K562 (cell line): ENCODE measurements around the gene CNIH3. TPM values are rescaled to one million over a fixed set of nuclear protein-coding genes. Genes with fewer than 3 reads are reported as not detected.

Experiments used
- ATAC-seq: fragments of 200-7000 bp; cut with Tn5 transposase; 3 replicates; pipeline ENCODE4 v1.9.1; 2020; ENCODE audit warnings: moderate library complexity
- BruUV-seq: library from RNA; stranded (reverse); fragments of 400-500 nt; replicated peaks from 2 replicates; lab custom pipeline; 2021; lab: Mats Ljungman, UMichigan
- CTCF ChIA-PET: fragments of 300-600 bp; formaldehyde crosslinking; extraction: SDS; loops from one replicate; lab custom pipeline; 2021; ENCODE audit warnings: low intra/inter-chr PET ratio; lab: Yijun Ruan, JAX
- POLR2A ChIA-PET: fragments of 300-600, 350-650 bp; sonication (Branson Sonifier 250); formaldehyde crosslinking; extraction: SDS; loops from one replicate; lab custom pipeline; 2021; ENCODE audit warnings: antibody characterized with exemption, inconsistent platforms; lab: Yijun Ruan, JAX
- DNase-seq, 4 experiments: peaks; one replicate each; pipeline versions ENCODE4 v3.0.0 to v3.0.0-alpha.2; 2011 to 2018; ENCODE audit warnings: low spot score in 3 of 4, mixed read lengths in 3 of 4; ENCODE audit errors: extremely low read depth in 1 of 4
- FAIRE-seq: peaks from 2 replicates; lab custom pipeline; 2011; peaks lifted over from hg19 to GRCh38; lab: Jason Lieb, UNC
- H2AFZ ChIP-seq: 2 replicates; pipeline ENCODE4 v1.6.0; 2011; ENCODE audit warnings: low read depth, low read length, control low read depth, inconsistent platforms
- H3K27ac ChIP-seq: fragments of 200-600 bp; 3 replicates; pipeline ENCODE4 v1.8.0; 2011; ENCODE audit warnings: low read depth, mild to moderate bottlenecking, control low read depth, inconsistent platforms, low read length, moderate library complexity, mixed read lengths; ENCODE audit errors: extremely low read depth
- H3K27me3 ChIP-seq, 2 experiments: fragments of 300-600 bp in 1 of 2; 2 replicates in 1 of 2; 3 replicates in 1 of 2; pipeline versions ENCODE4 v1.6.0 to v1.8.0; 2011; ENCODE audit warnings: inconsistent platforms in 2 of 2, low read length in 2 of 2, mild to moderate bottlenecking in 1 of 2, mixed read lengths in 1 of 2, moderate library complexity in 1 of 2; ENCODE audit not compliant: control insufficient read depth in 2 of 2, insufficient read depth in 2 of 2
- H3K36me3 ChIP-seq: fragments of 300-600 bp; 3 replicates; pipeline ENCODE4 v1.8.0; 2011; ENCODE audit warnings: mild to moderate bottlenecking, low read length, inconsistent platforms; ENCODE audit not compliant: control insufficient read depth, insufficient read depth
- H3K4me1 ChIP-seq, 2 experiments: fragments of 200-600 bp in 1 of 2; replicated peaks in 1 of 2; 2 replicates in 1 of 2; 3 replicates in 1 of 2; pipeline versions ENCODE4 v1.5.1 to v1.8.0; 2011; ENCODE audit warnings: inconsistent platforms in 2 of 2, low read length in 2 of 2, mild to moderate bottlenecking in 1 of 2, mixed read lengths in 1 of 2, moderate library complexity in 1 of 2; ENCODE audit not compliant: control insufficient read depth in 2 of 2, insufficient read depth in 2 of 2
- H3K4me2 ChIP-seq: 2 replicates; pipeline ENCODE4 v1.6.1; 2011; ENCODE audit warnings: low read length, control low read depth, inconsistent platforms, mixed read lengths; ENCODE audit not compliant: insufficient read depth
- H3K4me3 ChIP-seq: fragments of 200-600 bp; sonication (generic), shearing (Covaris generic); 2 replicates; pipeline ENCODE4 v1.5.1; 2016; ENCODE audit warnings: control low read depth, inconsistent platforms
- H3K79me2 ChIP-seq: fragments of 200-600 bp; 3 replicates; pipeline ENCODE4 v1.8.0; 2011; ENCODE audit warnings: low read length, inconsistent platforms; ENCODE audit not compliant: control insufficient read depth, insufficient read depth
- H3K9ac ChIP-seq, 2 experiments: 2 replicates each; pipeline versions ENCODE4 v1.6.0 to v1.6.1; 2011; ENCODE audit warnings: low read depth in 2 of 2, low read length in 2 of 2, control low read depth in 1 of 2, inconsistent platforms in 1 of 2, mild to moderate bottlenecking in 1 of 2, mixed read lengths in 1 of 2; ENCODE audit not compliant: insufficient read depth in 1 of 2
- H3K9me1 ChIP-seq: one replicate; pipeline ENCODE4 v1.6.0; 2011; ENCODE audit warnings: inconsistent platforms, mild to moderate bottlenecking, low read length, moderate library complexity; ENCODE audit not compliant: control insufficient read depth, insufficient read depth
- H3K9me3 ChIP-seq: replicated peaks from 2 replicates; pipeline ENCODE4 v1.5.1; 2011; ENCODE audit warnings: low read depth, low read length, inconsistent platforms; ENCODE audit not compliant: control insufficient read depth, insufficient read depth
- H4K20me1 ChIP-seq: replicated peaks from 2 replicates; pipeline ENCODE4 v1.6.1; 2011; ENCODE audit warnings: low read length, inconsistent platforms, mixed read lengths; ENCODE audit not compliant: control insufficient read depth, insufficient read depth
- ASH1L ChIP-seq: fragments of 450-650 bp; IDR thresholded peaks from 2 replicates; pipeline ENCODE4 v1.6.1; 2018; ENCODE audit warnings: borderline replicate concordance, mild to moderate bottlenecking, low read depth; ENCODE audit not compliant: partially characterized antibody
- KLF16 ChIP-seq: IDR thresholded peaks from 2 replicates; pipeline ENCODE4 v1.6.1; 2016; ENCODE audit warnings: antibody characterized with exemption
- ZNF282 ChIP-seq: sonication (generic); formaldehyde crosslinking; IDR thresholded peaks from 2 replicates; pipeline ENCODE4 v1.8.1; 2023; ENCODE audit warnings: missing genetic modification reagents
- WGBS: fragments of 100-300 bp; shearing (Covaris generic); methylation state at CpG from one replicate; pipeline ENCODE4 v1.1.6; 2016; ENCODE audit warnings: low coverage, mixed read lengths; ENCODE audit not compliant: insufficient coverage; ENCODE audit errors: missing lambda C conversion rate; 5-methylcytosine and 5-hydroxymethylcytosine counted together
- in situ Hi-C: fragments of 300-500 bp; cut with MboI; formaldehyde crosslinking; loops from 4 replicates; pipeline ENCODE4 v1.15.0; 2018; ENCODE audit warnings: inconsistent platforms, mixed read lengths
- intact Hi-C: fragments of 100-400 bp; cut with micrococcal nuclease; formaldehyde crosslinking; loops from 2 replicates; pipeline ENCODE4 v1.14.2; 2022
- polyA plus RNA-seq, 8 experiments: library from polyadenylated mRNA; depleted of rRNA in 4 of 8; stranded (reverse) in 5 of 8; unstranded in 3 of 8; fragments of >200 nt; fragmentation: Nextera tagmentation in 2 of 8; fragmentation: Illumina TruSeq in 1 of 8; extraction: Ambion mirVana in 2 of 8; extraction: Trizol in 1 of 8; gene quantifications; 2 replicates each; pipeline versions ENCODE4 v1.2.1 to v1.2.3, GENCODE V29; 2011 to 2014; ENCODE audit warnings: inconsistent platforms in 1 of 8, missing spikeins in 1 of 8
- total RNA-seq, 7 experiments: library from RNA; depleted of rRNA in 6 of 7; stranded (reverse); fragments of >200 nt in 6 of 7; fragmentation: Illumina TruSeq in 2 of 7; extraction: Trizol in 2 of 7; gene quantifications; 2 replicates each; pipeline versions ENCODE4 v1.2.1 to v1.2.3, GENCODE V29; 2011 to 2021; ENCODE audit warnings: low replicate concordance in 1 of 7
- TF ChIP-seq, protein P1 (sequence below), 2 experiments: fragments of 450-650 bp; IDR thresholded peaks; 2 replicates each; pipeline ENCODE4 v1.6.1; 2018; ENCODE audit warnings: mild to moderate bottlenecking in 2 of 2, low read depth in 1 of 2; ENCODE audit not compliant: partially characterized antibody in 2 of 2
- TF ChIP-seq, protein P2 (sequence below): fragments of 450-650 bp; IDR thresholded peaks from 2 replicates; pipeline ENCODE4 v1.6.1; 2016; ENCODE audit warnings: mild to moderate bottlenecking, moderate library complexity

The CNIH3 gene
- total and polyA plus RNA-seq, 9 of the 15 experiments (the other 6 are each of a cell fraction or from before 2014, with no cell fraction given) = 0.14 to 1.8 (median 0.79) TPM

DNA sequence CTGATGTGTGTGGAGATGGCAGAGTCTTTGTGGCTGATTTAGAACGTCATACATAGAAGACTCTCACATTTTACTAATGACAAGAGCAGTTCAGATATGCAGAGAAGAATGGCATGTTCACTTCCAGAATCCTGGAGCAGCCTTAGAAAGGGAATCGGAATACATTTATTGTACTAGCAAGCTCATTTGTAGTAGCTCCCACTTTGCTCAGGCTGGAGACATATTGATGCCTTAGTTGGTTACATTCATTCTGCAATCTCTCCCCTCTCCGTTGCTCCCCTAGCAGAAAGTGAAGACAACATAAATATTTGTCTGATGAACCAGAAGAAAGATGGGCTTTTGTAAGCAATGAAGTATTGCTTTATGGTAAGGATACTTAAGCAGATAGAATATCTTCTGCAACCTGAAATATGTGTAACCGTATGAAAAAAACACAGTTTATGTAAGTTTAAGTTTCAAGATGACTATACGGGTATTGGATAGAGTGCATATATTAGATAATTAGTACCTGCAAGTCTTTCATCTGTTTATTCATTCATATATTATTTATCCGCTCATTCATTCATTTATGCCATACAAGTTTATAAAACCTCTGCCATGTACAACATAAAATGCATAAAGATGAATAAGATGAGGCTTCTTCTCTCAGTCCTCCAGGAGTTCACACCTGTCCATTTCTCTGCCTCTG, 135.7 kb downstream of the CNIH3 start:
- POLR2A ChIA-PET = no interaction called here
- H3K27ac ChIP-seq = no peak overlapping the region
- no peaks in the 10 kb centered on the region for H3K9me3 ChIP-seq
- peaks cover 0 to 7% of the 10 kb centered on the region in 2 experiments; a peak in 1 of 5 replicates for H3K27me3 ChIP-seq
- H2AFZ ChIP-seq = no peak overlapping the region
- under 1% methylated on average over 6 of the region's 6 CpGs for WGBS
- no TSS peak for BruUV-seq
- no peak overlapping the region for H3K4me3 ChIP-seq
- no peaks in the 10 kb centered on the region for H4K20me1 ChIP-seq
- H3K79me2 ChIP-seq = no peaks in the 10 kb centered on the region
- no peak for ATAC-seq
- no peak for FAIRE-seq
- no peaks in the 10 kb centered on the region for H3K36me3 ChIP-seq
- H3K9ac ChIP-seq = no peak overlapping the region
- H3K9me1 ChIP-seq = no peaks in the 10 kb centered on the region
- DNase-seq = no peak
- CTCF ChIA-PET = no interaction called here
- in situ Hi-C loops (no loop called here), intact Hi-C loops (no loop called here)
- H3K4me1 ChIP-seq = no peaks in the 10 kb centered on the region
- no peak overlapping the region for H3K4me2 ChIP-seq
- TF ChIP-seq, protein P1, sequence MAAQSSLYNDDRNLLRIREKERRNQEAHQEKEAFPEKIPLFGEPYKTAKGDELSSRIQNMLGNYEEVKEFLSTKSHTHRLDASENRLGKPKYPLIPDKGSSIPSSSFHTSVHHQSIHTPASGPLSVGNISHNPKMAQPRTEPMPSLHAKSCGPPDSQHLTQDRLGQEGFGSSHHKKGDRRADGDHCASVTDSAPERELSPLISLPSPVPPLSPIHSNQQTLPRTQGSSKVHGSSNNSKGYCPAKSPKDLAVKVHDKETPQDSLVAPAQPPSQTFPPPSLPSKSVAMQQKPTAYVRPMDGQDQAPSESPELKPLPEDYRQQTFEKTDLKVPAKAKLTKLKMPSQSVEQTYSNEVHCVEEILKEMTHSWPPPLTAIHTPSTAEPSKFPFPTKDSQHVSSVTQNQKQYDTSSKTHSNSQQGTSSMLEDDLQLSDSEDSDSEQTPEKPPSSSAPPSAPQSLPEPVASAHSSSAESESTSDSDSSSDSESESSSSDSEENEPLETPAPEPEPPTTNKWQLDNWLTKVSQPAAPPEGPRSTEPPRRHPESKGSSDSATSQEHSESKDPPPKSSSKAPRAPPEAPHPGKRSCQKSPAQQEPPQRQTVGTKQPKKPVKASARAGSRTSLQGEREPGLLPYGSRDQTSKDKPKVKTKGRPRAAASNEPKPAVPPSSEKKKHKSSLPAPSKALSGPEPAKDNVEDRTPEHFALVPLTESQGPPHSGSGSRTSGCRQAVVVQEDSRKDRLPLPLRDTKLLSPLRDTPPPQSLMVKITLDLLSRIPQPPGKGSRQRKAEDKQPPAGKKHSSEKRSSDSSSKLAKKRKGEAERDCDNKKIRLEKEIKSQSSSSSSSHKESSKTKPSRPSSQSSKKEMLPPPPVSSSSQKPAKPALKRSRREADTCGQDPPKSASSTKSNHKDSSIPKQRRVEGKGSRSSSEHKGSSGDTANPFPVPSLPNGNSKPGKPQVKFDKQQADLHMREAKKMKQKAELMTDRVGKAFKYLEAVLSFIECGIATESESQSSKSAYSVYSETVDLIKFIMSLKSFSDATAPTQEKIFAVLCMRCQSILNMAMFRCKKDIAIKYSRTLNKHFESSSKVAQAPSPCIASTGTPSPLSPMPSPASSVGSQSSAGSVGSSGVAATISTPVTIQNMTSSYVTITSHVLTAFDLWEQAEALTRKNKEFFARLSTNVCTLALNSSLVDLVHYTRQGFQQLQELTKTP (IDR thresholded peaks at IDR 0.05; ENCODE audit: low read depth in 1 of 2, partially characterized antibody in 2 of 2) = no peak
- no peak for TF ChIP-seq ZNF282 (CRISPR knock-in tag)
- TF ChIP-seq, protein P2, sequence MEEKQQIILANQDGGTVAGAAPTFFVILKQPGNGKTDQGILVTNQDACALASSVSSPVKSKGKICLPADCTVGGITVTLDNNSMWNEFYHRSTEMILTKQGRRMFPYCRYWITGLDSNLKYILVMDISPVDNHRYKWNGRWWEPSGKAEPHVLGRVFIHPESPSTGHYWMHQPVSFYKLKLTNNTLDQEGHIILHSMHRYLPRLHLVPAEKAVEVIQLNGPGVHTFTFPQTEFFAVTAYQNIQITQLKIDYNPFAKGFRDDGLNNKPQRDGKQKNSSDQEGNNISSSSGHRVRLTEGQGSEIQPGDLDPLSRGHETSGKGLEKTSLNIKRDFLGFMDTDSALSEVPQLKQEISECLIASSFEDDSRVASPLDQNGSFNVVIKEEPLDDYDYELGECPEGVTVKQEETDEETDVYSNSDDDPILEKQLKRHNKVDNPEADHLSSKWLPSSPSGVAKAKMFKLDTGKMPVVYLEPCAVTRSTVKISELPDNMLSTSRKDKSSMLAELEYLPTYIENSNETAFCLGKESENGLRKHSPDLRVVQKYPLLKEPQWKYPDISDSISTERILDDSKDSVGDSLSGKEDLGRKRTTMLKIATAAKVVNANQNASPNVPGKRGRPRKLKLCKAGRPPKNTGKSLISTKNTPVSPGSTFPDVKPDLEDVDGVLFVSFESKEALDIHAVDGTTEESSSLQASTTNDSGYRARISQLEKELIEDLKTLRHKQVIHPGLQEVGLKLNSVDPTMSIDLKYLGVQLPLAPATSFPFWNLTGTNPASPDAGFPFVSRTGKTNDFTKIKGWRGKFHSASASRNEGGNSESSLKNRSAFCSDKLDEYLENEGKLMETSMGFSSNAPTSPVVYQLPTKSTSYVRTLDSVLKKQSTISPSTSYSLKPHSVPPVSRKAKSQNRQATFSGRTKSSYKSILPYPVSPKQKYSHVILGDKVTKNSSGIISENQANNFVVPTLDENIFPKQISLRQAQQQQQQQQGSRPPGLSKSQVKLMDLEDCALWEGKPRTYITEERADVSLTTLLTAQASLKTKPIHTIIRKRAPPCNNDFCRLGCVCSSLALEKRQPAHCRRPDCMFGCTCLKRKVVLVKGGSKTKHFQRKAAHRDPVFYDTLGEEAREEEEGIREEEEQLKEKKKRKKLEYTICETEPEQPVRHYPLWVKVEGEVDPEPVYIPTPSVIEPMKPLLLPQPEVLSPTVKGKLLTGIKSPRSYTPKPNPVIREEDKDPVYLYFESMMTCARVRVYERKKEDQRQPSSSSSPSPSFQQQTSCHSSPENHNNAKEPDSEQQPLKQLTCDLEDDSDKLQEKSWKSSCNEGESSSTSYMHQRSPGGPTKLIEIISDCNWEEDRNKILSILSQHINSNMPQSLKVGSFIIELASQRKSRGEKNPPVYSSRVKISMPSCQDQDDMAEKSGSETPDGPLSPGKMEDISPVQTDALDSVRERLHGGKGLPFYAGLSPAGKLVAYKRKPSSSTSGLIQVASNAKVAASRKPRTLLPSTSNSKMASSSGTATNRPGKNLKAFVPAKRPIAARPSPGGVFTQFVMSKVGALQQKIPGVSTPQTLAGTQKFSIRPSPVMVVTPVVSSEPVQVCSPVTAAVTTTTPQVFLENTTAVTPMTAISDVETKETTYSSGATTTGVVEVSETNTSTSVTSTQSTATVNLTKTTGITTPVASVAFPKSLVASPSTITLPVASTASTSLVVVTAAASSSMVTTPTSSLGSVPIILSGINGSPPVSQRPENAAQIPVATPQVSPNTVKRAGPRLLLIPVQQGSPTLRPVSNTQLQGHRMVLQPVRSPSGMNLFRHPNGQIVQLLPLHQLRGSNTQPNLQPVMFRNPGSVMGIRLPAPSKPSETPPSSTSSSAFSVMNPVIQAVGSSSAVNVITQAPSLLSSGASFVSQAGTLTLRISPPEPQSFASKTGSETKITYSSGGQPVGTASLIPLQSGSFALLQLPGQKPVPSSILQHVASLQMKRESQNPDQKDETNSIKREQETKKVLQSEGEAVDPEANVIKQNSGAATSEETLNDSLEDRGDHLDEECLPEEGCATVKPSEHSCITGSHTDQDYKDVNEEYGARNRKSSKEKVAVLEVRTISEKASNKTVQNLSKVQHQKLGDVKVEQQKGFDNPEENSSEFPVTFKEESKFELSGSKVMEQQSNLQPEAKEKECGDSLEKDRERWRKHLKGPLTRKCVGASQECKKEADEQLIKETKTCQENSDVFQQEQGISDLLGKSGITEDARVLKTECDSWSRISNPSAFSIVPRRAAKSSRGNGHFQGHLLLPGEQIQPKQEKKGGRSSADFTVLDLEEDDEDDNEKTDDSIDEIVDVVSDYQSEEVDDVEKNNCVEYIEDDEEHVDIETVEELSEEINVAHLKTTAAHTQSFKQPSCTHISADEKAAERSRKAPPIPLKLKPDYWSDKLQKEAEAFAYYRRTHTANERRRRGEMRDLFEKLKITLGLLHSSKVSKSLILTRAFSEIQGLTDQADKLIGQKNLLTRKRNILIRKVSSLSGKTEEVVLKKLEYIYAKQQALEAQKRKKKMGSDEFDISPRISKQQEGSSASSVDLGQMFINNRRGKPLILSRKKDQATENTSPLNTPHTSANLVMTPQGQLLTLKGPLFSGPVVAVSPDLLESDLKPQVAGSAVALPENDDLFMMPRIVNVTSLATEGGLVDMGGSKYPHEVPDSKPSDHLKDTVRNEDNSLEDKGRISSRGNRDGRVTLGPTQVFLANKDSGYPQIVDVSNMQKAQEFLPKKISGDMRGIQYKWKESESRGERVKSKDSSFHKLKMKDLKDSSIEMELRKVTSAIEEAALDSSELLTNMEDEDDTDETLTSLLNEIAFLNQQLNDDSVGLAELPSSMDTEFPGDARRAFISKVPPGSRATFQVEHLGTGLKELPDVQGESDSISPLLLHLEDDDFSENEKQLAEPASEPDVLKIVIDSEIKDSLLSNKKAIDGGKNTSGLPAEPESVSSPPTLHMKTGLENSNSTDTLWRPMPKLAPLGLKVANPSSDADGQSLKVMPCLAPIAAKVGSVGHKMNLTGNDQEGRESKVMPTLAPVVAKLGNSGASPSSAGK = no peak
- no peak for TF ChIP-seq KLF16
- TF ChIP-seq ASH1L = no peak
